HG03460 (cell line): ENCODE results near the gene TJP3.
"Not testable (repeated sequence)": the region's sequence is repeated elsewhere in the genome, so short reads cannot be mapped to it uniquely, and the experiment has no call there.

ENCODE experiments used
- ATAC-seq: cut with Tn5 transposase; IDR thresholded peaks from one replicate; pipeline ENCODE4 v1.9.1; 2021; ENCODE audit not compliant: unreplicated experiment

The TJP3 gene, protein sequence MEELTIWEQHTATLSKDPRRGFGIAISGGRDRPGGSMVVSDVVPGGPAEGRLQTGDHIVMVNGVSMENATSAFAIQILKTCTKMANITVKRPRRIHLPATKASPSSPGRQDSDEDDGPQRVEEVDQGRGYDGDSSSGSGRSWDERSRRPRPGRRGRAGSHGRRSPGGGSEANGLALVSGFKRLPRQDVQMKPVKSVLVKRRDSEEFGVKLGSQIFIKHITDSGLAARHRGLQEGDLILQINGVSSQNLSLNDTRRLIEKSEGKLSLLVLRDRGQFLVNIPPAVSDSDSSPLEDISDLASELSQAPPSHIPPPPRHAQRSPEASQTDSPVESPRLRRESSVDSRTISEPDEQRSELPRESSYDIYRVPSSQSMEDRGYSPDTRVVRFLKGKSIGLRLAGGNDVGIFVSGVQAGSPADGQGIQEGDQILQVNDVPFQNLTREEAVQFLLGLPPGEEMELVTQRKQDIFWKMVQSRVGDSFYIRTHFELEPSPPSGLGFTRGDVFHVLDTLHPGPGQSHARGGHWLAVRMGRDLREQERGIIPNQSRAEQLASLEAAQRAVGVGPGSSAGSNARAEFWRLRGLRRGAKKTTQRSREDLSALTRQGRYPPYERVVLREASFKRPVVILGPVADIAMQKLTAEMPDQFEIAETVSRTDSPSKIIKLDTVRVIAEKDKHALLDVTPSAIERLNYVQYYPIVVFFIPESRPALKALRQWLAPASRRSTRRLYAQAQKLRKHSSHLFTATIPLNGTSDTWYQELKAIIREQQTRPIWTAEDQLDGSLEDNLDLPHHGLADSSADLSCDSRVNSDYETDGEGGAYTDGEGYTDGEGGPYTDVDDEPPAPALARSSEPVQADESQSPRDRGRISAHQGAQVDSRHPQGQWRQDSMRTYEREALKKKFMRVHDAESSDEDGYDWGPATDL

DNA sequence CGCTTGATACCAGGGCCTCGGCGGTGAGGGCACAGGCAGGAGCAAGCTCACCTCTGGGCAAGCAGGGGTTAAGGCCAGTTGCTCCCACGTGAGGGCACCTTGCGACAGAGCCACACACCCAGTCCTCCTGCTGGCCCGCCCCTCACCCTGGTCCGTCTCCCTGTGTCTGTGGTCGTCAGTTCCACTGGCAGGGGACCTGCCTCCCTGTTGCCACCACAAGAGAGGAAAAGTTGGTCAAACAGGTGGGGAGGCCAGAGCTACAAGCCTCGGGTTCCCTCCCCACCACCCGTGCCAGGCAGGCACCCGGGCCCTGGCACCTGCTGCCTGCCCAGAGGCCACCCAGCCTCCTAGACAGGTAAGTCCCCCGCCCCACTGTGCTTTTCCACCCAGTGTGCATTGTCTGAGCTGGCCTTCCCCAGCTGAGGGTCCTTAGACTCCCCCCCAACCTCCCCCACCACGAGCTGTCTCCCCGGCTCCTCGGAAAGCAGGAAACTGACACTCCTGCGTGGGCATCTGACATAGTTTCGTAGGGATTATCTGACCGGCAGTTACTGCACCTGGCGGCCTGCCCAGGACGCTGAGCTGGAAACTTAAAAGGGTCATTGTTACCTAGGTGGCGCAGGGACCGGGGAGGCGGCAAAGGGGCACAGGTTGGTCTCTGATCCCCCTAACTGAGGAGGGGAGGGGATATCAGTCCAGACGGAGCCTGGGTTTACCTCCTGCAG is at the start of gene TJP3:
Gene TJP3 (plus strand): TSS at position 178 of the 725 bp plus-strand sequence. CDS start 20,049 bp downstream, outside the sequence.
- ATAC-seq = no peak

DNA sequence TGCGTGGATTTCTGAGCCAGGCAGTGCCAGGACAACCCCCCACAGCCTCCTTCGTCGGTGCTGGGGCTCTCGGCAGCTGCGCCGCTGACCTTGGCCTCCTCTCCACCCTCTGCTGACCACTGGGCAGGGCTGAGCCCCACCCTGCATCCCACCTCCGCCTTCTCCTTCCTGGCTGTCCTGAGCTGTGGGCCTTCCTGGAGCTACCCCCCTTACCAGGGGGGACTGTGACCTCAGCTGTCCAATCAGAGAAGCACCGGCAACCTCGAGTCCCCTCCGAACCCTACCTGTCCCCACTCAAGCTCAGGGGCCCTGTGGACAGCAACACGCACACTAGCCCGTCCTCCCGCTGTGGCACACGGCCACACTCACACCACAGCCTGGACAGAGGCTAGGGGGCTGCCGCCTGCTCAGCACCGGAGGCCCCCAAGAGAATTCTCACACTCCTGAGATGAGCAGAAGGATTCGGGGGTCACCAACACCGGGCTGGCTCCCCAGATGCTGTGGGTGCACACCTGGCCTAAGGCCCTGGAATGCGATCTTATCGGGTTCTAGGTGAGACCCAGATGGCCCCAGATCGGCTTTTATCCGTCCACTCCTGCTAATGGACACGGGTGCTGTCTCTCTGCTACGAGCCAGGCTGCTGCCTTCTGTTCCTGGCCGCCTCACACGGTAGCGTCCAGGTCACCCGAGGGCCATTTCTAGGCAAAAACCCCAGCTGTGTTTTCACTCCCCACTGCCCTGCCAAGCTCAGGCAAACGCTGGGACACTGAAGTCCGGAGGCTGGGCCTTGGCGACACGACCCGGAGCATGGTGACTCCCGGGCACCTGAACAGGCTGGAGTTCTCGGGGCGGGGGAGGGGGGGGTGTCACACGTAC is 49.1 kb upstream of the TJP3 start:
- no peak for ATAC-seq

- ATAC-seq = no peak
Measured at GRCh38 chr19:3659746-3660112, 48.5 kb upstream of the TJP3 start.

GRCh38 chr19:3660493-3661219 is 47.5 kb upstream of the TJP3 start:
- ATAC-seq = no peak

GRCh38 chr19:3661284-3662238 is 46.6 kb upstream of the TJP3 start:
- ATAC-seq = no peak

- no peak for ATAC-seq
Measured at GRCh38 chr19:3663838-3664237, 44.3 kb upstream of the TJP3 start.

DNA sequence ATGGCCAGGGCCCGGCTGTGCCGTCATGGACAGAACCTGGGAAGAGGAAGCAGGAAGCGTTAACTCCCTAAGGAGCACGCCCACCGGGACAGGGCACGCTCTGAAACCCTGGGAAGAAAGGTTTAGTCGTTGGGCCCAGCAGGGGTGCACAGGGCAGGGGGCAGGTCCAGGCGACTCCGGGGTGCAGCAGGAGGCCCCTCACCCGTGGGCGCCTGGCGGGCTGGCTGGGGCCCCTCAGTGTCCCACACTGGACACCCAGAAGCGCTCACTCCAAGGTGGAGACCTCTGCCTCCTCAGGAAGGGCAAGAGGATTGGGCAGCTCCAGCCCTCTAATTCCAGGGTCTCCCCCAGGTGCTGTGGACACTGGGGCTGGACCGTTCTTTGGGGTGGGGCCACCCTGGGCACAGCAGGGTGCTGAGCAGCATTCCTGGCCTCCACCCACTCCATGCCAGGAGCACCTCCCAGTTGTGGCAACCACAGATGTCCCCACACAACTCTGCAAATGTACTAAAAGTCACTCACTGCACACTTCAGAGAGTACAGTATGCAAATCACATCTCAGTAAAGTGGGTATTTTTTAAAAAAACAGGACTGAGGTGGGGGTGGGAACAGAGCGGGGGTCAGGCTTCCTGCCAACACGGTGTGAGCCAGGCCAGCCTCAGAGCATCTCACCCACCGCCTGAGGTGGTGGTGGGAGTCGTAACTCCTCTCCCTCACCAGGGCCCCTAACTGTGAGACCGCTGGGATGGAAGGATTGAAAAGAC is 43.1 kb upstream of the TJP3 start:
- no peak for ATAC-seq

GRCh38 chr19:3665681-3666544 is 42.3 kb upstream of the TJP3 start:
- ATAC-seq = no peak

DNA sequence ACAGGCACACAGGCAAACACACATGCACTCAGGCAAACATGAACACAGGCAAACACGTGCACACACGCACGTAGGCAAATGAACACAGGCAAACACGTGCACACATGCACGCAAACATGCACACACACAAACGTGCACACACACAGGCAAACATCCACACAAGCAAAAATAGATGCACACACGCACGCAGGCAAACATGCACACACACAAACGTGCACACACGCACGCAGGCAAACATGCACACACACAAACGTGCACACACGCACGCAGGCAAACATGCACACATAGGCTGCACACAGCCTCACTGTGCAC is 41.7 kb upstream of the TJP3 start:
- ATAC-seq = not testable (repeated sequence)

DNA sequence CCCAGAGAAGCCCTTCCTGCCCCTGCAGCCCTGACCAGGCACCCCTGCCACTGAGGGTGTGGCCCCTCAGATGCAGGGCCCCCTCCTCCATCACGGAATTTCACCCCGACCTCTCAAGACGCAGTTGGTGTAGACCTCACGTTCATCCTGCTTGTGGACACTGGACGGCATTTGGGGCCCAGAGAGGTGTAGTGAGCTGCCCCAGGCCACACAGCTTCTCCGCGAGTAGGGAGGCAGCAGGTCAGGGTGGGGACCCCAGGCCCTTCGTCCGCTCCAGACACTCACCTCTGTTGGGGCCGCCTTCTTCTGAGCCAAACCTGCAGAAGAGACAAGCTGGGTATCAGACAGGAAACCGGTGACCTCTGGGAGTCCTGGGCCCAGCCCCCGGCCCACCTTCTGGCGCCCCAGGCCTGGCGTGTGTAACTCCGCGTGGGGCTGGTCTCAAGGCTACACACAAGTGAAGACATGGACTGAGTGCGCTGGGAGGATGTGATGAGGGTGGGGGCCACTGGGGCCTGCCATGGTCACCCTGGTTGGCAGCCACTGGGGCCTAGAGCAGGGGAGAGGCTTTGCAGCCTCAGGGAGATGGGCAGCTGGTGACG is 41.0 kb upstream of the TJP3 start:
- no peak for ATAC-seq

- no peak for ATAC-seq
Measured at GRCh38 chr19:3667766-3668165, 40.4 kb upstream of the TJP3 start.

DNA sequence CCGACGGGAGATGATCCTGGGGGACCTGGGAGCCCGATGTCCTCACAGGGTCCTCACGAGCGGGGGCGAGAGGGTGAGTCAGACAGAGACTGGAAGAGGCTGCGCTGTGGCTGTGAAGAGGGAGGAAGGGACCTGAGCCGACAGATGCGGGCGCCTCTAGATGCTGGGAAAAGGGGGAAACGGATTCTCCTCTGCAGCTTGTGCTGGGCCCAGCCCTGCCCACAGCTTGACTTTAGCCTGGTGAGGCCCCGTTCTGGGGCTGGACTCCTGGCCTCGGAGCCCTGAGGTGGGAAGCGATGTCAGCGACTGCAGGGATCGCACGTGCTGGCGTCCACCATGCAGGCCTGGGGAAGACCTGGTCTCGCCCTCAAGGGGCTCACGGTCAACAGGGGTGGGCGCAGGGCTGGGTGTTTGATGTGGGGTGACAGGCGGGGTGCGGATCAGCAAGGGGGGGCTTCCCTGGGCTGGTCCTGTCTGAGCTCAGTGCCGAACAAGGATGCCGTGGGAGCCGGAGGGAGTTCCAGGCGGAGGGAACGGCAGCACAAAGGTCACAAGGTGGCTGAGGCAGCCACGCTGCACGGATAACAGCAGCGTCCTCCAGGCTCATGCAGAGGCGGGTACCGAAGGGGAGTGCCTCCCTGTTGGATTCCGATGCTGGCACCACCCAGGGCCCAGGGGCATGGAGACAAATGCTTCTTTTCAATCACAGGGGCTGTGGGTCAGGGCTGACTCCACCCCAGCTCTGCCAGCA is 39.7 kb upstream of the TJP3 start:
- no peak for ATAC-seq

DNA sequence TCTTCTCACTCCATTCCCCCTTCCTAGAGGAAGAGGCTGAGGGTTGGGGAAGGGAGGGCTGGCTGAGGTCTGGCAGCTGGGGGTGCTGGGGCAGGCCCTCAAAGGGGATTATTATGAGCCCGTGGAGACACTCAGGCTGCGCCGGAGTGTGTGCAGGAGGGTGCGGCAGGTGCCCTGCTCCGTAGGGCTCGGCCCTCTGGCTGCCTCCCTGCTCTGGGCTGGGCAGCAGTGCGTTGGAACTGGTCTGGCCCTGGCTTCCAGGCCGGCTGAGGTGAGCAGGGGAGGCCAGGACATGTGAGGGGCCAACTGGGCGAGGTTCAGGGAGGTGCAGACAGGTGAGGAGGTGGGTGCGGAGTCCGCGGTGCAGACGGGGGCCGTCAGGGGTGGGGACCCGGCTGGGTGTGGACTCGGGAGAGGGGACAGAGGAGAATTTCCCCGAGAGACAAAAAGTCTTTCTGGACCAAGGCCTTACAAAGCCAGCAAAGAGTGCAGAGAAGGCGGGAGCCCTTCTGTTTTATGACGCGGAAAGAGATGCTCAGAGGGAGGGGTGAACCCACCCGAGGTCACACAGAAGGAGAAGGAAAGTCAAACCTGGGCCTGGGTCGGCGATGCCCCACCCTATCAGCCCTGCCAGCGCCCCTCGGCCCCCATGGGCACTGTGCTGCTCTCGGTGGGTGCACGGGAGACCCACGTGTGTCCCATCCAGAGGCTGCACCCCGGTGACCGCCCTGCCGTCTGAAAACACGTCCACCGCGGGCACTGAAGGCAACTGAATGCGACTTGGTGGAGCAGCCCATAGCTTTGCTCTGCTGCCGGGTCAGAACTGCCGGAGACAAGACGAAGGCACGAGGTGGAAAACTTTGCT is 38.9 kb upstream of the TJP3 start:
- ATAC-seq = no peak

- ATAC-seq = no peak
Measured at GRCh38 chr19:3669947-3670795, 38.0 kb upstream of the TJP3 start.
